Measurements from ENCODE around the gene PDS5A. TPM values are rescaled to one million over a fixed set of nuclear protein-coding genes. Genes with fewer than 3 reads are reported as not detected.

PDS5A gene
- total and polyA plus RNA-seq, 12 donors = 12.6 to 36.2 (median 30.9) TPM

GRCh38 chr4:39888541-39888940, 89.2 kb downstream of the PDS5A start:
- H3K27me3 ChIP-seq = no peaks in the 10 kb centered on the region
- 98% methylated on average over 5 of the region's 5 CpGs for WGBS, 2 donors
- ATAC-seq = no peak
- TF ChIP-seq, protein P1, sequence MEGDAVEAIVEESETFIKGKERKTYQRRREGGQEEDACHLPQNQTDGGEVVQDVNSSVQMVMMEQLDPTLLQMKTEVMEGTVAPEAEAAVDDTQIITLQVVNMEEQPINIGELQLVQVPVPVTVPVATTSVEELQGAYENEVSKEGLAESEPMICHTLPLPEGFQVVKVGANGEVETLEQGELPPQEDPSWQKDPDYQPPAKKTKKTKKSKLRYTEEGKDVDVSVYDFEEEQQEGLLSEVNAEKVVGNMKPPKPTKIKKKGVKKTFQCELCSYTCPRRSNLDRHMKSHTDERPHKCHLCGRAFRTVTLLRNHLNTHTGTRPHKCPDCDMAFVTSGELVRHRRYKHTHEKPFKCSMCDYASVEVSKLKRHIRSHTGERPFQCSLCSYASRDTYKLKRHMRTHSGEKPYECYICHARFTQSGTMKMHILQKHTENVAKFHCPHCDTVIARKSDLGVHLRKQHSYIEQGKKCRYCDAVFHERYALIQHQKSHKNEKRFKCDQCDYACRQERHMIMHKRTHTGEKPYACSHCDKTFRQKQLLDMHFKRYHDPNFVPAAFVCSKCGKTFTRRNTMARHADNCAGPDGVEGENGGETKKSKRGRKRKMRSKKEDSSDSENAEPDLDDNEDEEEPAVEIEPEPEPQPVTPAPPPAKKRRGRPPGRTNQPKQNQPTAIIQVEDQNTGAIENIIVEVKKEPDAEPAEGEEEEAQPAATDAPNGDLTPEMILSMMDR (IDR thresholded peaks at IDR 0.05) = no peak
- H3K4me3 ChIP-seq = no peak overlapping the region
- no peaks in the 10 kb centered on the region for H3K9me3 ChIP-seq
- peaks cover 0 to 99% (median 32%) of the 10 kb centered on the region in 9 donors for H3K36me3 ChIP-seq
- H3K4me1 ChIP-seq = no peaks in the 10 kb centered on the region
- H3K27ac ChIP-seq = no peak overlapping the region
- no peak for DNase-seq
- intact Hi-C loops (cut with DNase I) = loop anchor here in 1 of 10 donors (10.0 kb wide), 1 partner anchor 86 kb away; the partner anchor contains the start of gene PDS5A

- WGBS, 2 donors = 97% methylated on average over 6 of the region's 6 CpGs
- peaks cover 0 to 100% (median 32%) of the 10 kb centered on the region in 9 donors for H3K36me3 ChIP-seq
- H3K27ac ChIP-seq = no peak overlapping the region
- intact Hi-C loops (cut with DNase I) = loop anchor here in 1 of 10 donors (10.0 kb wide), 1 partner anchor 91 kb away; the partner anchor contains the start of gene PDS5A
- ATAC-seq = no peak
- no peaks in the 10 kb centered on the region for H3K4me1 ChIP-seq
- no peak overlapping the region for H3K4me3 ChIP-seq
- no peak for DNase-seq
- no peaks in the 10 kb centered on the region for H3K9me3 ChIP-seq
- TF ChIP-seq, protein P1 (IDR thresholded peaks at IDR 0.05) = no peak
- no peaks in the 10 kb centered on the region for H3K27me3 ChIP-seq
These were observed 94.1 kb downstream of the PDS5A start for GRCh38 chr4:39883646-39884045.

DNA sequence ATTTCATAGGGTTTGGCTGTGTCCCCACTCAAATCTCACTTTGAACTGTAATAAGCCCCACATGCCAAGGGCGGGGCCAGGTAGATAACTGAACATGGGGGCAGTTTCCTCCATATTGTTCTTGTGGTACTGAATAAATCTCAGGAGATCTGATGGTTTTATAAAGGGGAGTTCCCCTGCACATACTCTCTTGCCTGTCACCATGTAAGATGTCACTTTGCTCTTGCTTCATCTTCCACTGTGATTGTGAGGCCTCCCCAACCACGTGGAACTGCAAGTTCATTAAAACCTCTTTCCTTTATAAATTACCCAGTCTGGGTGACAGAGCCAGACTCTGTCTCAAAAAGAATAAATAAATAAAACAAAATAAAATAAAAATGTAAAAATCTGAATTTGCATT, 95.9 kb downstream of the PDS5A start:
- Histone ChIP-seq H3K36me3 (peaks cover 0 to 100% (median 15%) of the 10 kb centered on the region in 9 donors), H3K4me1 (no peaks in the 10 kb centered on the region), H3K27me3 (no peaks in the 10 kb centered on the region), H3K4me3 (no peak overlapping the region), H3K27ac (no peak overlapping the region), H3K9me3 (no peaks in the 10 kb centered on the region)
- 95 to 98% methylated on average over 2 of the region's 2 CpGs for WGBS, 2 donors
- no peak for ATAC-seq
- intact Hi-C loops (cut with DNase I) = loop anchor here in 1 of 10 donors (10.0 kb wide), 1 partner anchor 93 kb away; the partner anchor contains the start of gene PDS5A
- TF ChIP-seq, protein P1 (IDR thresholded peaks at IDR 0.05) = no peak
- no peak for DNase-seq

GRCh38 chr4:39877971-39878370, 99.7 kb downstream of the PDS5A start:
- Histone ChIP-seq H3K27me3 (no peaks in the 10 kb centered on the region), H3K9me3 (no peaks in the 10 kb centered on the region), H3K4me1 (no peaks in the 10 kb centered on the region), H3K4me3 (no peak overlapping the region), H3K36me3 (peaks cover 0 to 100% (median 28%) of the 10 kb centered on the region in 9 donors), H3K27ac (no peak overlapping the region)
- WGBS, 2 donors = 97 to 98% methylated on average over 8 of the region's 8 CpGs
- TF ChIP-seq, protein P1 (IDR thresholded peaks at IDR 0.05) = no peak
- ATAC-seq (no peak), DNase-seq (no peak)
- intact Hi-C loops (cut with DNase I) = loop anchor here in 1 of 10 donors (10.0 kb wide), 1 partner anchor 97 kb away; the partner anchor contains the start of gene PDS5A
